Fibroblast of skin of left quadriceps (primary cell): ENCODE measurements around the gene HUWE1.

Experiments
- DNase-seq, 2 experiments: peaks; one replicate each; pipeline ENCODE4 v3.0.0-alpha.2; 2013; ENCODE audit warnings: low read depth in 2 of 2

HUWE1 gene

DNA sequence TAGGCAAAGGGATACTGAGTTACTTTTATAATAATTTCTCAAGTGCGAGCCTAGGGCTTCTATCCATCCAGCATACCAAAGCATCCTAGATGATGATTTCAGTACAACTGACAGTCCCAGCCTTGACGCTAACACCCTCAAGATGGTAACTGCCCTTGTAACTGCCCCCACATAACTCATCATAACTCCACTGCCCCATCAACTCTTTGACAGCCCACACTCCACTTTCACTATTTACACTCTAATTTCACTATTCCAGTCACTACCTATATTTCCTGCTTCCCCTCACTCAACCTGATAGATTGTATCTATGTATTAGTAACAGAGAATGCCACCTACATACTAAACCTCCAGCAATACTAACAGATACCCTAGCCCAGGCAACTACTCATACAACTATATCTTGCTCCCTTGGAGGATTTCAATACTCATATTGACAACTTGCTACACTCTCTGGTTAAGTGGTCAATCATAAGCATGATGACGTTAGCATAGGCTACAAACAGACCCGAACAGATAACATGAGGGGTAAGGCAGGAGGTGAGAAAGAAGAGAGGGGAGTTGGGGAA lies 65.0 kb downstream of the HUWE1 start:
- DNase-seq, result no peak

DNA sequence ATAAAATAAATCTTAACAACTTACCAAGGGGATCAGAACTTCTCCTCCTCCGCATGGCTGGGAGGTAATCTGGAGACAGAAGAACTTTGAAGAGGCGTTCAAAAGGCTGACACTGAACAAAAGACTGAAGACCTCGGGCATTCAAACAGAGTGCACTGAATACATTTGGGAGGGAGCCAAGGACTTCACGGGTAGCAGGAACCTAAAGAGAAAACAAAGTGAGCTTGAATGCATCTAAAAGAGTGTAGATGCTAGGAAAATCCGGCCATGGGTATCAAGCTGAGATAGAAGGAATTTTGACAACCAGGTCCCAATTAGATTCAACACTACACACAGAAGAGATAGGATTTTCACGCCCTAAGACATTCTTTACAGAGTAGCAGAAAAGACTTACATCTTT lies 69.6 kb downstream of the HUWE1 start:
- no peak for DNase-seq

DNA sequence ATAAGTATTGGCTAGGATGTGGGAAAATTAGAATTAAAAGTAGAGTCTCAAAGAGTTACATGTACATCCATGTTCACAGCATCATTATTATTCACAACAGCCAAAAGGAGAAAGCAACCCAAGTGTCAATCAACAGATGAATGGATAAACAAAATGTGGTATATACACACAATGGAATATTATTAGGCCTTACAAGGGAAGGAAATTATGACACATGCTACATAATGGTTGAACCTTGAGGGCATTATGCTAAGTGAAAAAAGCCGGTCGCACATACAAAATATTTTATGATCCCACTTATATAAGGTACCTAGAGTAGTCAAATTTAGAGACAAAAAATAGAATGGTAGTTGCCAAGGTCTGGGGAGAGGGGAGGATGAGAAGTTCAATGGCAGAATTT lies 80.1 kb downstream of the HUWE1 start:
- no peak for DNase-seq

DNA sequence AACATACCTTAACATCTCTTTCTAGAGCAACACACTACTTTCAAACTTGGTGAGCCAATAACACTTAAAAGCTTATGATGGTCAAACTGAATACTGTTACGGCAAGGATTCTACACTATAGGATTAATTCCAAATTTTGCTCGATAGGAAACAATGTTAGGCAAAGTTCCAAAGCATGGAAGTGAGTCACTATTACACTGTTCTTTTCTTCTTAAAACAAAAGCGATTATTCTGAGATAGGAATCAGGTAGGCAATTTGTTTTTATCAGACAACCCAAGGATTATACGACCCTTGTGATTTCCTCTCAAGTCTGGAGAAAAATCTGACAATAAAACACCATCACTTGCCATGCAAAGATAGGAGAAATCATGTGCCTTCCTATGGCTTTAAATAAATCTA lies 81.5 kb downstream of the HUWE1 start:
- no peak for DNase-seq

DNA sequence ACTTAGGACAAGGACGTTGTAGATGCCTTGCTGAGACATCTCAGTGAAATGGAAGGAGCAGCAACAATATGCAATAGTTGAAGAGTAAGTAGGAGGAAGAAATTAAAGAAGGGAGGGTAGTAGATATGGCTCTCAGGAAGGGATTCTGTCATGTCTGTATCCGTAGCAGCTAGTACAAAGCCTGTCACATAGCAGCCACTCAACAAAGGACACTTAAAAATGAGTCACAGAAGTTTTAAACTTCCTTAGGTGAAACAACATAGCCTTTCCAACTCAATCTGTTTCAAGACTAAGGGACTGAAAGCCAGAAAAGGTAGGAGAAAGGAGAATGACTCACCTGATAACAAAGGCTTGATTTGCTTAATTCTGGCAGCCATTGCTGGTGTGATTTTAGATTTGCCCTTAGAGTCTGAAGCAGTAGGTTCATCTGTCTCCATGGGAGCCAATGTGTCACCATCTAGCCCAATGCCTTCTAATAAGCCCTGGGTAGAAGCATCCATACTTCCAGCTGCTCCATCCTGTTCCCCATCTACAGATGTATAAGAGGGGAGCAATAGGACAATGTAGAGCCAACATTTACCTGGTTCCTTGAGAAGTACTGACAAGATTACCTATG lies 86.6 kb downstream of the HUWE1 start:
- DNase-seq, result no peak

DNA sequence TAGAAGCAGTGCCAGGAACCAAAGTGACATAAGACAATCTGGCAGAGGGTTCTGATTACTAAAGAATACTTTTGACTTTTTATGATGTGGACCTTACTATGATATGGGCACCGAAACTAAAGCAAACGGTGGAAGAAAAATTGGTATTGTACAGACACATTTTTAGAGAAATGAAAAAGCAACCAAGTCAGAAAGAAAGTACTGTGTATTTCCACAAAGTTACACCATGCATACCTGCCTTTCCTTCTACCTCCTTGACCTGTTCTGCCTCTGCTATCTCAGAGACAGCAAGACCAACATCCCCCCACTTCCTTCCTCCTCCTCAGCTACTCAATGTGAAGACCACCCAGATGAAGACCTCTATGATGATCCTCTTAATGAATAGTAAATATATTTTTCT lies 88.3 kb downstream of the HUWE1 start:
- no peak for DNase-seq

DNA sequence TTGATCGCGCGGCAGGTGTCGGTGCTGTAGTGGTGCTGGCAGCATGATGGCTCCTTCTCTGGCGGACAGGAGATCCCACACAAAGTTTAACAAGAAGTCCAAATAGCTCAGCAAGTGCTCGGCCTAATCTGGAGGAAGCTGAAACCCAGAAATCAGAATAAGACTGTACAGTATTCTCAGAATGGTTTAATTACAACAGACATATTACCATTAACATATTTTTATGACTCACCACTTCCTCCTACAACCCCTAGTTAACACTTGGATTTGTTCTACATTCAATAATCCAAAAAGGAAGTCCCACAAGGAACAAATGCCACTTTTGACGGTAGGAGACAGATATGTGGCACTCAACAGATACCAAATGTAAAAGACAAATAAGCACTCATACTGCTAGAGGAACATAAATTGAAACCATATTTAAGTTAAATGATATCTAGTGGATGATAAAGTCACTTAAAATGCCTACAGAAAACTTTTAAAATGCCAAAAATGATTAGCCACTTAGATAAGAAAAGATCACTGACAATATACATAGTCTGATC lies 91.2 kb downstream of the HUWE1 start:
- DNase-seq, result no peak

DNA sequence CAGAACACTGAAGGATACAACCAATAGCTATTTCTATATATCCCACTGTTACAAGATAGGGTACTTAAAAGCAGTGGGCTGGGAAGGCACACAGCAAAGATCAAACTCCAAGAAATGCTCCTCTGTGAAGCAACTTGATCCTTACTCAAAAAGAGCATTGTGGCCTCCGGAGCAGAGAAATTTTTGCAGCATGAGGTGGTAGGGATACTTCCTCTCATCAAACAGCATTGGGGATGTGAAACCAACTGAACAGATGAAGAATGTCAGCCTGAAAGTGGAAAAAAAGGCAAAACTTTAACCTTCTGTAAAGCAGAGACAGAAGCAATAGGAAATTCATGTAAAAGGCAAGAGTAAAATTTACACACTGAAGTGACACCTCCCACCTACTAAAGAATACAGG lies 92.2 kb downstream of the HUWE1 start:
- DNase-seq, result no peak

DNA sequence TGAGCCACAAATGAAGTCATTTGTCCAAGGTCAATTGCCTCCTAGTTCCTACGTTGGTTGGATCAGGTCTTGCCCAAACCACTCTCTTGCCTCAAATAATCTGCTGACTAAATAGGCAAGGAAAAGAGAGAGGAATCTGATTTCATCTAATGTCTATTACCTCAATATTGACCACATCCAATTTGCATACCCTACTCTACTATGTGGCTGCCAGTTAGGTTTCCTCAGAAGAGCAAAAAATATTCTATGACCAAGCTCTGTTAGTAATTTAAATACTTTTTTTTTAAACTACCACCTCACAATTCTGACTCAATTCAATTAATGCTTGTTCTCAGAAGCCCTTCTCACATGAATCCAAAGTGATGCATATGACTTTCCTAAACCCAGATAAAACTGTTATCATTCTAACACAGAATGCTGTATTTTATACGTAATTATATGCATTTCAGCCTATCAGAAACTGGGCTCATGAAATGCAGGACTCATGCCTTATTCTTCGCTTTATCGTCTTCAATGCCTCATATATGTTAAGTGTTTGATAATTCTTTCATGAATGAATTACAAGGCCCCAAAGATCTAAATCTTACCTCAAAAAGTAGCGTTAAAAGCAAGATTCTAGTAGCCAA lies 98.6 kb downstream of the HUWE1 start:
- DNase-seq, result no peak

DNA sequence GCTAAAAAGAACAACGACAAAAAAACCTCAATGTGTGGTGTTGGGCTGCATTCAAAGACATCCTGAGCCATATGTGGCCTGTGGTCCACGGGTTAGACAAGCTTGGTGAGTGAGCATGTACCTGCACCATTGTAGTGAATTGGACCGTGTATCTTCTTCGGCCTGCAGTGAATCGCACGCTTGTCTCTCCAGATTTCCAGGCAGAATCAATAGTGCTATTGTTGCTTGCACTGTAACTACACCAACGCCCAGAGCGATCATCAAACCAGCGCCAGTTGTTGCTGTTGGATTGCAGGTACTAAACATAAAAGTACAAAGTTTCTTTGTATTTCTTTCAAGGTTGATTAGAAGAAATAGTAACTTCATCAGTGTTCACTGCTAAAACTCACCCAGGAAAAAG lies 101.6 kb downstream of the HUWE1 start:
- no peak for DNase-seq

DNA sequence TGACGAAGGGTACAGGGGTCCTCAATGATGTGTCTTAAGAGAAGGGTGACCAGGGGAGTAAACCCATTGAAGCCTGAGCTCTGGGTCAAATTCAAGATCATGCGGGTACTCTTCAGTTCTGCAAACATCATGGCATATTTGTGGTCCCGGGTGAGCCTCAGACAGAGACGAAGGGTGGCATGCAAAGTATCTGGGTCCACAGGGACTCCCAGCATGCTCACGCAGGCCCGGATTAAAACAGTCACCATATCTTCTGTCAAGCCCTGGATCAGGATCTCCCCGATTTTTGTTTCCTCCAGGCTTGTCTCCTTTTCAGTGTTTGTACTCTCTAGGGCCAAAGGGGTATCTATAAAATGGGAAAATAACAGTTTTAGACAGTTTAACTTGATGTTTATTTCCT lies 102.9 kb downstream of the HUWE1 start:
- DNase-seq, result no peak

DNA sequence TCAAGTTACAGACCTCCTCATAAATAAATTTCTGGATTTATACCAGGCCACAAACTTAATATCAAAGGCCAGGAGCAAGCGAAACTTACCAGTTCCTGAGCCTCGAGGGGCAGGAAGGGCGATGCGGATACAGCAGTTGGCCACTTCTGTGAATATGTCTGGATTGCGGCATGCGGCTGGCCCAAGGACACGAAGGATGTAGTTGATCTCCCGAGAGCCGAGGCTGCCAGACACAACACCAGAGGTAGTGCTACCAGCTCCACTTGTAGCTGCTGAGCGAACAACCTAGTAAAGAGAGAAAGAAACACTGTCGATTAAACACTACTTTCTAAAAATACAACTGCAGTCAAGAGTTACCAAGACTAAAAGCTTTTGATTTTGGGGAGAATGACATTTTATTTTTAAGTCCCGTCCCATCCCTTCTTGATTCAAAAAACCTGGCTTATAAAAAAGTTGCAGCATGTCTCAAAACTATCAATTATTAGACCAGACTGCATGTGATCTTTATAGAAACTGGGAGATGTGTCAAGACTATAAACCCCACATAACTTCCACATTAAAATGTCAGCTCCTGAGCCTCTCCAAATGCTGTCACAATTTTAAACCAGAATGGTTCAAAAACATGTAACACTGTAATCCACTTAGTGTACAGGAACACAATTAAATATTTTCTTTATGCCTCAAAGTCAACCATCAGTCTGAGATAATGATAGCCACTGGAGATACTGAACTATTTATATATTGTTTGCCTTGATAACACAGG lies 105.6 kb downstream of the HUWE1 start:
- no peak for DNase-seq

DNA sequence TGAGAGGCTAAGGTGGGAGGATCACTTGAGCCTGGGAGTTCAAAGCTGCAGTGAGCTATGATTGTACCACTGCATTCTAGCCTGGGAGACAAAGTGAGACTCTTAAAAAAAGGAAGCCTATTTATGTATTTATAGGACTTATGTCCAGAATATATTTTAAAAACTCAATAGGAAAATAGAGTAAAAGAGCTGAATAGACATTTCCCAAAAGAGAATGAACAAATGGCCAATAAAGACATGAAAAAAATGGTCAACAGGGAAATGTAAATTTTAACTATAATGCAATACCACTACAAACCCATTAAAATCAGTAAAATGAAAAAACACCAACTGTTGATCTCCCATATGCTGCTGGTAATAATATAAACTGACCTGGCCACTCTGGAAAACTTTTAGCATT lies 115.0 kb downstream of the HUWE1 start:
- DNase-seq, result no peak

DNA sequence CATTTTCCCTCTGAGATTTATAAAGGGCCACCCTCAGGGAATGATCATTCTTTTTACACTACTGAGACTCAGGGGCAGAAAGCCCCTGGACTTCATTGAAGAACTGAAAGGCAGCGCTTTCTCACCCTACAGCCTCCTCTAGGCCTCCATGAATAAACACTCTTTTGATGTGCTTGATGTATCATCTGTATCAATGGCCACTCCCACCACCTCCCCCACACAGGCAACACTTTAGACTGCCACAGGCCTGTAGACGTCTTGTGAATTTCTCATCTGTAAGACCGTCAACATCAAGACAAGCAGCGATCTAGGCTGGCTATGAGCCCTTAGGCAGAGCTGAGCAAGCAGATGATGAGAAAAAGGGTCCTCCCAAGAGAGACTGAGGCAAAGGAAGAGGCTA lies 123.2 kb downstream of the HUWE1 start:
- DNase-seq, result no peak

DNA sequence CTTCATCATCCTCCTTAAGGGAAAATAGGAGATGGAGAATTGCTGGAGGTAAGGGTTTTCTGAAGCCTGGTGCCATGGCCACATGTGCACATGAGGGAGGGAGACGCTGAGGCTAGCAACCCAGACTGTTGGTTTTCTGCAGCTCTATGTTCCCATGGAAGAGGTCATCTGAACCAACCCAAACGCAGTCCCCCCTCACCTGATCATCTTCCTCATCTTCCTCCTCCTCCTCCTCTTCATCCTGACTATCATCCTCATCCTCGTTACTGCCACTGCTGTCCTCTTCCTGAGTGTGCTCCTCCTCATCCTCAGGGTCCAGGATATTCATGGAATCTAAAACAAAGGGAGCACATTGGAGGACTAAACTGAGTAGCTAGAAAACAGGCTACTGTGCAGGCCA lies 124.6 kb downstream of the HUWE1 start:
- no peak for DNase-seq

DNA sequence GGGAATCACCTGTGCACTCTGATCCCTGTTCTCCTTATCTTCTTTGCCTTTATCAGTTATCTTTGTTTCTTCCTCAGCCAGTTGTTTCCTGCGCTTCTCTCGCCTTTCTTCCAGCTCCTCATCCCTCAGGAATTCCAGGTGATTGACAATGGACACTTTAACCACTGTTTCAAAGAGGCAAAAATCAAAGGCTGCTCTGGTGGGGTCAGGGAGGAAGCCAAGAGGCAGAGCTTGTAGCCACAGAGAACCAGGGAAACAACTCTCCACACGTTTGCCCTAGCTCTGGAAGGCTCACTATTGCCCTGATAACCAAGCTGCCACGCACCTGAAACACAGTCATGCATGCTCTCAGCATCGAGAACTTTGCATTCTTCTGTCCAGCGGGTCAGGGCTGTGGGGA lies 127.9 kb downstream of the HUWE1 start:
- DNase-seq, result no peak

DNA sequence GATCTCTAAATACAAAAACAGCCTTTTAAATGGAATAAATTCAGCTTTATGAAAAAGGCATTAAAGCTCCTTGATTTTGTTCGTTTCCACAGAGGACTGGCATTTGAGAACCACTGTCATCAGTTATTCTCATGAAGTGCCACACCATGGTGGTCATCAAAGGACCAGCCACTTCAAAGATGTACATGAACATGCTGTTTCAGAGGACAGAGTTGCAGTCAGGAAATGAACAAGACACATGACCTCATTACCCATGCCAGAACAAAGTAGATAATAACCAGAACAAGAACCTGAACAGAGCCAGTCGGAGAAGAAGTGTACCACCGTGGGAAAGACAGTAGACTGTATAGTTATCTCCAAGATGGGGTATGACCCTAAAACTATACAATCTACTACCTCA lies 129.7 kb downstream of the HUWE1 start:
- no peak for DNase-seq

DNA sequence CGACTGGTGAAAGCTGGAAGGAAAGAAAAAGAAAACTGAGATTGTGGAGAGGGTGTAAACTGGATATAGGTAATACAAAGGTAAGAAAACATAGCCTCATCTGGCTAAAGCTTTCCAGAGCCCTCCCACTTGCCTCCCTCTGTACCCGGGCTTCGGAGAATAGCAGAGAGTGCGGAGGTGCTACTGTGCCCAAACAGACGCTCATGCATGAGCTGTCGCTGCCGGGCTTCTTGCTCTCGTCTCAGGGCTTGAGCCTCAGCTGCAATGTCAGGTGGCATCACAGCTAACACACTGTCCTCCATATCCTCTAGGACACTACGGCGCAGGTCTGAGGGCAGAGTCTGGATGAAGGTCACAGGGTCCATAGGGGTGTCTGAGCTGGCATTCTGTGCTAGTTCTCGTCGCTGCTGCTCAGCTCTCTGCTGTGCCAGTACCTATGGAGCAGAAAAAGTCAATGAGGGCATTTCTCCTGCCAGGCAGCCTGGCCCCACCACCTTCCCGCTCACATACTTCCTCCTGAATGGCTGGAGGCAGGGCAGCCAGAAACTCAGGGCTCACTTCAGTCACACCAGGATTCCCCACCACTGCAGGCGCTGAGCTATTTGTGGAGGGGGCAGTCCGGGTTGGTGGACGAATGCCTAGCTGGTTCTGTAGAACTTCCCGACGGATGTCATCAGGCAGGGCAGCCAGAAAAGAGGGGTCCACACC lies 135.6 kb downstream of the HUWE1 start:
- no peak for DNase-seq

DNA sequence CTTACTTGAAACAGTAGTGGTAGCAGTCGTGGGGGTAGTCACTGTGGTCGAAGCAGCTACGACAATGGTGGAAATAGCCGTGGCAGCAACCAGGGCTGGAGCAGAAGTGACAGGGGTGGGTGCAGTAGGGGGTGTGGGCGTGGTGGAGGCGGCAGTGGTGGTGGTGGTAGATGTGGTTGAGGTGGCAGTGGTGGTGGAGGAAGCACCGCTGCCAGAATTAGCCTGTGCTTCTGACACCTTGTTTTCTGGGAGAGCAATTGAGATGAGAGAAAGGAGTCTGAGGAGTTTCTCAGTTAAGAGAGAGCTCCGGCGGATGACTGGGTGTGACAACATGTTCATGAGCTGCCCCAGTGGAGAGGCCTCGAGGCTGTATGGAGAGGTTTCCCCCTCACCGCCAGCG lies 138.9 kb downstream of the HUWE1 start:
- DNase-seq, result no peak

DNA sequence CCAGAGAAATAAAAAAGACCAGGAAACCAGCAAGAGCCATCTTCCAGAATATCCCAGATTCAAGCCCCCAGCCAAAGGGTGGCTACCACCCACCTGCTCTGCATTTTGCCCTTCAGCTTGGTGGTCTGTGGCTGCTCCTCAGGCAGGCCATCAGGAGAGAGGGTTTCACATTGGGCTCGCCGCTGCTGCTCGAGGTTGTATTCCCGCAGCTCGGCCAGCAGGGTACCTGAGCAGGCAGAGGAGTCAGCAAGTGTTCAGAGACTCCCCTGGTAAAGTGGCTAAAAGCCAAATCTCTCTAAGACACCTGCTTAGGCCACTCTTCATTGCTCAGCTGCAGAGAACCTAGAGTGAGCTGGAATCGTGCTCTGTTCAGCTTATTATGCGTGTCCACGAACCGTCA lies 141.6 kb downstream of the HUWE1 start:
- DNase-seq, result no peak

DNA sequence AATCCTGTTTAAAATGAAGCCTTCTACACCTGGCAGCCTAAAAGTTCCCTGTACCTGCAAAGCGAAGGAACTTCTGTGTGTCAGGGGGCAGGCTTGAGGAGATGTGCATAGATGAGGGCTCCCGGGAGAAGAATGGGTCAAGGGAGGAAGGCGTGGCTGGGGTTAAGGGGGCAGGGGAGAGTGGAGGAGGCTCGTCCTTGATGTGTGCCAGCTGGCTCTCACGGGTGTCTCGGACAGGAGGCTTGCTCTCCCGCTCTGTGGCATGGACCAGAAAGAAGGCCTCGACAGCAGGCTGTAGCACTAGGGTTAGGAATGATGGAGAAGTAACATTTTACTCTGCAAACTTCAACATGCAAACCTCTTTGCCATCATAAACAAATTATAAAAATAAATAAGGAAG lies 147.7 kb downstream of the HUWE1 start:
- DNase-seq, result no peak
